ENCODE results near the gene DCDC2C. TPM values are rescaled to one million over a fixed set of nuclear protein-coding genes. Genes with fewer than 3 reads are reported as not detected.

Gene DCDC2C
- total RNA-seq, 1 experiment from 2014 or later: not detected

GRCh38 chr2:3665886-3666612 lies 37.3 kb upstream of the DCDC2C start (continued):
- TF ChIP-seq, protein P1, sequence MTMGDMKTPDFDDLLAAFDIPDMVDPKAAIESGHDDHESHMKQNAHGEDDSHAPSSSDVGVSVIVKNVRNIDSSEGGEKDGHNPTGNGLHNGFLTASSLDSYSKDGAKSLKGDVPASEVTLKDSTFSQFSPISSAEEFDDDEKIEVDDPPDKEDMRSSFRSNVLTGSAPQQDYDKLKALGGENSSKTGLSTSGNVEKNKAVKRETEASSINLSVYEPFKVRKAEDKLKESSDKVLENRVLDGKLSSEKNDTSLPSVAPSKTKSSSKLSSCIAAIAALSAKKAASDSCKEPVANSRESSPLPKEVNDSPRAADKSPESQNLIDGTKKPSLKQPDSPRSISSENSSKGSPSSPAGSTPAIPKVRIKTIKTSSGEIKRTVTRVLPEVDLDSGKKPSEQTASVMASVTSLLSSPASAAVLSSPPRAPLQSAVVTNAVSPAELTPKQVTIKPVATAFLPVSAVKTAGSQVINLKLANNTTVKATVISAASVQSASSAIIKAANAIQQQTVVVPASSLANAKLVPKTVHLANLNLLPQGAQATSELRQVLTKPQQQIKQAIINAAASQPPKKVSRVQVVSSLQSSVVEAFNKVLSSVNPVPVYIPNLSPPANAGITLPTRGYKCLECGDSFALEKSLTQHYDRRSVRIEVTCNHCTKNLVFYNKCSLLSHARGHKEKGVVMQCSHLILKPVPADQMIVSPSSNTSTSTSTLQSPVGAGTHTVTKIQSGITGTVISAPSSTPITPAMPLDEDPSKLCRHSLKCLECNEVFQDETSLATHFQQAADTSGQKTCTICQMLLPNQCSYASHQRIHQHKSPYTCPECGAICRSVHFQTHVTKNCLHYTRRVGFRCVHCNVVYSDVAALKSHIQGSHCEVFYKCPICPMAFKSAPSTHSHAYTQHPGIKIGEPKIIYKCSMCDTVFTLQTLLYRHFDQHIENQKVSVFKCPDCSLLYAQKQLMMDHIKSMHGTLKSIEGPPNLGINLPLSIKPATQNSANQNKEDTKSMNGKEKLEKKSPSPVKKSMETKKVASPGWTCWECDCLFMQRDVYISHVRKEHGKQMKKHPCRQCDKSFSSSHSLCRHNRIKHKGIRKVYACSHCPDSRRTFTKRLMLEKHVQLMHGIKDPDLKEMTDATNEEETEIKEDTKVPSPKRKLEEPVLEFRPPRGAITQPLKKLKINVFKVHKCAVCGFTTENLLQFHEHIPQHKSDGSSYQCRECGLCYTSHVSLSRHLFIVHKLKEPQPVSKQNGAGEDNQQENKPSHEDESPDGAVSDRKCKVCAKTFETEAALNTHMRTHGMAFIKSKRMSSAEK (CRISPR knock-in tag; IDR thresholded peaks at IDR 0.05; ENCODE audit: borderline replicate concordance): no peak
- no peak for TF ChIP-seq ERG (CRISPR knock-in tag; IDR thresholded peaks at IDR 0.05)
- TF ChIP-seq, protein P2, sequence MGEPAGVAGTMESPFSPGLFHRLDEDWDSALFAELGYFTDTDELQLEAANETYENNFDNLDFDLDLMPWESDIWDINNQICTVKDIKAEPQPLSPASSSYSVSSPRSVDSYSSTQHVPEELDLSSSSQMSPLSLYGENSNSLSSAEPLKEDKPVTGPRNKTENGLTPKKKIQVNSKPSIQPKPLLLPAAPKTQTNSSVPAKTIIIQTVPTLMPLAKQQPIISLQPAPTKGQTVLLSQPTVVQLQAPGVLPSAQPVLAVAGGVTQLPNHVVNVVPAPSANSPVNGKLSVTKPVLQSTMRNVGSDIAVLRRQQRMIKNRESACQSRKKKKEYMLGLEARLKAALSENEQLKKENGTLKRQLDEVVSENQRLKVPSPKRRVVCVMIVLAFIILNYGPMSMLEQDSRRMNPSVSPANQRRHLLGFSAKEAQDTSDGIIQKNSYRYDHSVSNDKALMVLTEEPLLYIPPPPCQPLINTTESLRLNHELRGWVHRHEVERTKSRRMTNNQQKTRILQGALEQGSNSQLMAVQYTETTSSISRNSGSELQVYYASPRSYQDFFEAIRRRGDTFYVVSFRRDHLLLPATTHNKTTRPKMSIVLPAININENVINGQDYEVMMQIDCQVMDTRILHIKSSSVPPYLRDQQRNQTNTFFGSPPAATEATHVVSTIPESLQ (CRISPR knock-in tag; IDR thresholded peaks at IDR 0.05): no peak
- no peak for TF ChIP-seq FOXP4 (CRISPR knock-in tag; IDR thresholded peaks at IDR 0.05)
- TF ChIP-seq, protein P3, sequence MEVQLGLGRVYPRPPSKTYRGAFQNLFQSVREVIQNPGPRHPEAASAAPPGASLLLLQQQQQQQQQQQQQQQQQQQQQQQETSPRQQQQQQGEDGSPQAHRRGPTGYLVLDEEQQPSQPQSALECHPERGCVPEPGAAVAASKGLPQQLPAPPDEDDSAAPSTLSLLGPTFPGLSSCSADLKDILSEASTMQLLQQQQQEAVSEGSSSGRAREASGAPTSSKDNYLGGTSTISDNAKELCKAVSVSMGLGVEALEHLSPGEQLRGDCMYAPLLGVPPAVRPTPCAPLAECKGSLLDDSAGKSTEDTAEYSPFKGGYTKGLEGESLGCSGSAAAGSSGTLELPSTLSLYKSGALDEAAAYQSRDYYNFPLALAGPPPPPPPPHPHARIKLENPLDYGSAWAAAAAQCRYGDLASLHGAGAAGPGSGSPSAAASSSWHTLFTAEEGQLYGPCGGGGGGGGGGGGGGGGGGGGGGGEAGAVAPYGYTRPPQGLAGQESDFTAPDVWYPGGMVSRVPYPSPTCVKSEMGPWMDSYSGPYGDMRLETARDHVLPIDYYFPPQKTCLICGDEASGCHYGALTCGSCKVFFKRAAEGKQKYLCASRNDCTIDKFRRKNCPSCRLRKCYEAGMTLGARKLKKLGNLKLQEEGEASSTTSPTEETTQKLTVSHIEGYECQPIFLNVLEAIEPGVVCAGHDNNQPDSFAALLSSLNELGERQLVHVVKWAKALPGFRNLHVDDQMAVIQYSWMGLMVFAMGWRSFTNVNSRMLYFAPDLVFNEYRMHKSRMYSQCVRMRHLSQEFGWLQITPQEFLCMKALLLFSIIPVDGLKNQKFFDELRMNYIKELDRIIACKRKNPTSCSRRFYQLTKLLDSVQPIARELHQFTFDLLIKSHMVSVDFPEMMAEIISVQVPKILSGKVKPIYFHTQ (CRISPR knock-in tag; IDR thresholded peaks at IDR 0.05): no peak
- no peak for TF ChIP-seq NR1H2 (CRISPR knock-in tag; IDR thresholded peaks at IDR 0.05)
- no peak for TF ChIP-seq ARID4B (CRISPR knock-in tag; IDR thresholded peaks at IDR 0.05; ENCODE audit: borderline replicate concordance)
- TF ChIP-seq TEAD1 (CRISPR knock-in tag; IDR thresholded peaks at IDR 0.05): no peak

Data from WTC11 (cell line).